Spleen (tissue), 7 donors: ENCODE data around the gene CEACAM3.

Experiments
- CTCF ChIP-seq, 11 experiments: fragments of 200-600 bp in 7 of 11; fragments of 450-650 bp in 4 of 11; sonication (generic) in 4 of 11; IDR thresholded peaks in 8 of 11; conservative IDR thresholded peaks in 3 of 11; 1 replicate in 7 of 11; 2 replicates in 4 of 11; pipeline versions ENCODE4 v1.4.0 to v1.8.0; 2016 to 2021; ENCODE audit warnings: antibody characterized with exemption in 11 of 11, inconsistent platforms in 4 of 11, mild to moderate bottlenecking in 1 of 11
- POLR2A ChIP-seq, 3 donors: fragments of 450-650 bp; IDR thresholded peaks; one replicate each; pipeline ENCODE4 v1.5.1; 2017; ENCODE audit warnings: antibody characterized with exemption in 3 of 3, mild to moderate bottlenecking in 1 of 3
- donor health status: DM: no; HTN: no; CAD: no; lungs with moderate emphysema.
- donor health status: DM: no; HTN: no; CAD: no.
- donor health status: DM: no; HTN: no; CAD: no.

- TF ChIP-seq CTCF (IDR thresholded peaks at IDR 0.05 in 8 of 11, conservative IDR thresholded peaks at IDR 0.05 in 3 of 11) (no peak), POLR2A (IDR thresholded peaks at IDR 0.05) (no peak)
These were observed 62.8 kb downstream of the CEACAM3 start for GRCh38 chr19:41859213-41859617.
